Activated CD4-positive, CD25-positive, alpha-beta regulatory T cell treated with anti-CD3 and anti-CD28 coated beads, Interleukin-2, amount 50 U/mL, for 16 hours (primary cell): ENCODE measurements around the gene CHST8.

Source experiments
- DNase-seq: peaks from one replicate; pipeline ENCODE4 v3.0.0-alpha.2; 2020; ENCODE audit warnings: low read depth, low spot score

CHST8 gene

DNA sequence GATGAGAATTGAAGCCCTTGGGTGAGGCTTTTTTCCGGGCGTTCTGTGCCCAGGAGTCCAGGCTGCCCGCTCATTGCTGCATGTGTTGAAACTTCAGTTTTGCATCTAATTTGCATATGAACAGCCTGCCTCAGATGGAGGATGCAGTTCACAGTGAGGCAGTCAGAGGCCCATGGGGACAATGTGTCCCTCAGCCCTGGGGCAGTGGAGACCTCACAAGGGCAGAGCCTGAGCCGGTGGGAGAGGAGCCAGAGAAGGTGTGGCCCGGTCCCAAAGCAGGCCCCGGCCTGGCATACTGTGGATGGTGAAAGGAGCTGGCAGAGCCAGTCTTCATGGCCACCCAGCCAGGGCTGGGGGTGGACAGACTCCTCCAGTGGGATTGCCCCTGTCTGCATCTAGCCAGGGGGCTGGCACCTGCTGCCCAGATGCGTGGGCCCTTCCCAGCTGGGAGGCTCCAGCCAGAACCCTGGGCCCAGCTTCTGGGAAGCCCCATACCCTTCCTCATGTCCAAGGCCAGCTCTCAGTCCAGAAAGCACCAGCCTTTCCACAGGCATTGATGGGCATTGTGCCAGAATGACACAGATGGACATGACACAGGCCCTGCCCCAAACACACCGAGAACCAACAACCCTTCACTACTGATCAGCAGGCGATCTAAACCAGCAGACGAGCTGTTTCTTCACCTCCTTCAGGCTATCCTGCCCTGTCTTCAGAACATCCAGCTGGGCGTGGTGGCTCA, 142.0 kb downstream of the CHST8 start:
- DNase-seq: no peak

DNA sequence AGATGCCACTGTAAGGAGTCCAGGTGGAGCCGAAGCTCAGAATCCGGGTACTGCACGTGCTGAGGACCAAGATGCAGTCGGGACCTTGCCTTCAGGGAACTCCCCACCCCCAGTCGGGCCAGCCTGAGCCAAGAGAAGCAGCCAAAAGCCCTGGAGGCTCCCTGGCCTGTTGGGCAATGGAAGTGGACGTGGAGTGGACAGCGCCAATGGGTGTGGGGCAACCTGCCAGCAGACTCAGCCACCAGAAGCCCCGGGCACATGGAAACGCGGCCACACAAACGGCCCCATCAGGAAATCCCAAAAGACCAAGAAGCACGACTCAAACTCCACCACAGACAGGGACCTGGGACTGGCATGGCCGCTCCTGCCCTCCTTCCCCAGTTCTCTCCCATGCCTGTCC, 144.9 kb downstream of the CHST8 start:
- DNase-seq: no peak

DNA sequence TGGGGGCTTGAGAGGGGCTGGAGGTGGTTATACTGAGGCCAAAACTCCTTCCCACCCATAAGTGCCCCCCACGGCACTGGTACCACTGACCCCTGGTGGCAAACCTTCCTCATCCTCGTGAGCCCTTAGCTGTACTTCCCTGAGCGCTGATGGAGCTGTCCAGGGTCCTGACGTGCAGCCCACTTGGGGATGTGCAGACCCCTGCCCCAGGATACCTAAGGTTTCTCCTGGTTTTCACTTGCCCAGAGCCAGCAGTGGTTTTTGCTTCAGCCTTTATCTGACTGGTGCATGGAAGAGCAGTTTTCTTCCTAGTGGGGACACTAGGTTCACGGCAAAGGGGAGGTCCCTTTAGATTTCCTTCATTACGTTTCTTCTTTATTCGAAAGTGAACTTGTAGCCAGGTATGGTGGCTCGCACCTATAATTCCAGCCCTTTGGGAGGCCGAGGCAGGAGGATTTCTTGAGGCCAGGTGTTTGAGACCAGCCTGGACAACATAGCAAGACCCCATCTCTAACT, 146.2 kb downstream of the CHST8 start:
- no peak for DNase-seq

DNA sequence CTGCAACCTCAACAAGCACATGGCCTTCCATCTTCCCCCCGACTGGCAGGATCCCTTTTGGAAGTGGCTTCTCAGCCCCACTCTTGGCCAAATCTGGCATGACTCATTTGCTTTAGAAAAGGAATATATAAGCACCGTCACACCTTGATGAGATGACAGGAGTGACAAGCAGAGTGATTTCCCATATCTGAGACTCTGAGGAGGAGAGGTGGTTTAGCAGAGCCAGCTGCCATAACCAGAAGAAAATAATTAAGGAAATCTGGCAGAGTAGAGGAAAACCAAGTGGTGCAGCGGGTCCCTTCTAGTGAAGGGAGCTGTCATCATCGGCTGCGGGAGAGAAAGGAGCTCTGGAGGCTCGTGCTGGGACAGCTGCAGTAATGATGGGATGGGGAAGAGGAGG, 147.5 kb downstream of the CHST8 start:
- no peak for DNase-seq

DNA sequence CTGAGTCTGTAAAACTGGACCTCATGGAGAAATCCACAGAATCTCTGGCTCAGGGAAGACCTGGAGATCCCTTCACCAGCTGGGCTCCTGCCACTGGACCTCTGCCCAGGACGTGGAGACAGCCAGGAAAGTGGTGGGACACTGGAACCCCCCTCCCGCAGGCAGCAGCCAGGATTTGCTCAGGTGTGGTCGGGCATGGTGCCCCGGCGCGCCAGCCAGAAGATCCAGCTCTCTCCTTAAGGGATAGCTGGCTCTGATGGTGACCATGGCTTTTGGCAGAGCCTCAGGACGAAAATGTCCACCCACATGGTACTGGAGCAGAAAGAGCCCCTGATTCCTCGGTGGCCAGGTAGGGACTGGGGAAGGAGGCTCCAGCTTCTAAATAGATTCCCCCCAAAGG, 148.4 kb downstream of the CHST8 start:
- DNase-seq: no peak

DNA sequence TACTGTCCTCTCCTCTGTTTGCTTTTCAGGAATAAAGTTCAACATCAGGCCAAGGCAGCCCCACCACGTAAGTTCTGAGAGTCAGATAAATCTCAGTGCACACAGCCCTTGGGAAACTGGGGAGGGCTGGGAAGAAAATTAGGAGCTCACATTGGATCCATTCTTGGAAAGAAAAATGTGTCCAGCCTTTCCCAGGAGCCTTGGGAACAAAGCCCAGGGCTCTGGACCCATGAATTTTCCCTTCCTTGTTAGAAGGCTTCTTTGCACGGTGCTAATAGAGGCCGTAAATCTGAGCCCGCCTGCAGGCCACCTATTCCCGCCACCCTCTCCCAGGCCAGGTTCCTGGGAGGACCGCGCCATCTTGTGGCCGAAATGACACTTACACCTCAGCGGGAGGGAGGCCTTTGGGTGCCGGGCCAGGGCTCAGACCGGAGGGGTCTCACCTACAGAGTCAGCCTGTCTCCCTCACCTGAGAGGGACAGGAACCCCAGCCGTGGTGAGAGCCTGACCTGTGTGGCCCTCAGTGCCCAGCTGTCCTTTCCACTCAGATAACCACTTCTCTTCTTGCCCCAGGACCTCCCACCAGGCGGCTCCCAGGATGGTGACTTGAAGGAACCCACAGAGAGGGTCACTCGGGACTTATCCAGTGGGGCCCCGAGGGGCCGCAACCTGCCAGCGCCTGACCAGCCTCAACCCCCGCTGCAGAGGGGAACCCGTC, 149.8 kb downstream of the CHST8 start:
- peak; percentile 42 for DNase-seq

DNA sequence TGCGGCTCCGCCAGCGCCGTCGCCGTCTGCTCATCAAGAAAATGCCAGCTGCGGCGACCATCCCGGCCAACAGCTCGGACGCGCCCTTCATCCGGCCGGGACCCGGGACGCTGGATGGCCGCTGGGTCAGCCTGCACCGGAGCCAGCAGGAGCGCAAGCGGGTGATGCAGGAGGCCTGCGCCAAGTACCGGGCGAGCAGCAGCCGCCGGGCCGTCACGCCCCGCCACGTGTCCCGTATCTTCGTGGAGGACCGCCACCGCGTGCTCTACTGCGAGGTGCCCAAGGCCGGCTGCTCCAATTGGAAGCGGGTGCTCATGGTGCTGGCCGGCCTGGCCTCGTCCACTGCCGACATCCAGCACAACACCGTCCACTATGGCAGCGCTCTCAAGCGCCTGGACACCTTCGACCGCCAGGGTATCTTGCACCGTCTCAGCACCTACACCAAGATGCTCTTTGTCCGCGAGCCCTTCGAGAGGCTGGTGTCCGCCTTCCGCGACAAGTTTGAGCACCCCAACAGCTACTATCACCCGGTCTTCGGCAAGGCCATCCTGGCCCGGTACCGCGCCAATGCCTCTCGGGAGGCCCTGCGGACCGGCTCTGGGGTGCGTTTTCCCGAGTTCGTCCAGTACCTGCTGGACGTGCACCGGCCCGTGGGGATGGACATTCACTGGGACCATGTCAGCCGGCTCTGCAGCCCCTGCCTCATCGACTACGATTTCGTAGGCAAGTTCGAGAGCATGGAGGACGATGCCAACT, 150.5 kb downstream of the CHST8 start:
- DNase-seq: no peak

DNA sequence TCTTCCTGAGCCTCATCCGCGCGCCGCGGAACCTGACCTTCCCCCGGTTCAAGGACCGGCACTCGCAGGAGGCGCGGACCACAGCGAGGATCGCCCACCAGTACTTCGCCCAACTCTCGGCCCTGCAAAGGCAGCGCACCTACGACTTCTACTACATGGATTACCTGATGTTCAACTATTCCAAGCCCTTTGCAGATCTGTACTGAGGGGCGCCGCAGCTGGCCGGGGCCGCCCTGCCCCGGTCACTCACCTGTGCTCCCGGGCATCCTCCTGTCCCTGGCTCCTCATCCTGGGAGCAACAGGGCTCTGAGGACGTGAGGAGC, 151.1 kb downstream of the CHST8 start:
- DNase-seq: no peak

DNA sequence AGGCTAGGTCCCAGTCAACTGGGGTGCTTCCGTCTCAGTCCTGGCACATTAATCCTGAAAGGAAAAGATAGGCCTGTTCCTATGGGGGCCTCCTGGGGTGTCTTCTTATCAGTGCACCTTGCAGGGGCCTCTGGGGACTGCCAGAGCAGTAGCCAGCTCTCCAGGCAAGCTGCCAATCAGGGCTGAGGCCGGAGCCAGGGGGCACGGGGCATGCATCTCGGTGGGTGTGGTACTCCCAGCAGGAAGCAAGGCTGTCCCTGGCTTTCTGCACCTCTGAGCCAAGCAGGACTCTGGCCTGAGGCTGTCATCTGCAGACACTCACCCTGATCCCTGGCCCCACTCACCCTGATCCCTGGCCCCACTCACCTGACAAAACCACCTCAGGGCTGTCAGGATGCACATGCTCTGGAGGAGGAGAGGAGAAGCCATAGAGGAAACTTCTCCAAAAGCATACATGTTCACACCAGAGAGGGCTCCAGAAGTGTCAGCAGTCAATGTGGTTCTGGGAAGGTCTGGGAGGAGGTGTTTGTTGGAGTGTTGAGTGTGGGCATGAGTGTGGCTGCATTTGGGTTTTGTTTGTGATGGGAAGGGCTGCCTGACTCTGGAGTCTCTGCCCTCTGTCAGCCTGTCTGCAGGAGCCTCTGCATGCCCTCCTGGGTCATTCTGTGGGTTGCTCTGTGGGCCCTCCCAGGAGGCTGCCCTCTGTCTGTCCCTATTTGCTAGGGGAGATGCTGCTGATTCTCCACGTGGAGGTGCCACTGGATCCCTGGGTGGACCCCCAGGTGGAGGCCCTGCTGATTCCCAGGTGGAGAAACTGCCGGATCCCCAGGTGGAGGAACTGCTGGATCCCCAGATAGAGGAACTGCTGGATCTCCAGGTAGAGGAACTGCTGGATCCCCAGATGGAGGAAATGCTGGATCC, 152.2 kb downstream of the CHST8 start:
- no peak for DNase-seq

DNA sequence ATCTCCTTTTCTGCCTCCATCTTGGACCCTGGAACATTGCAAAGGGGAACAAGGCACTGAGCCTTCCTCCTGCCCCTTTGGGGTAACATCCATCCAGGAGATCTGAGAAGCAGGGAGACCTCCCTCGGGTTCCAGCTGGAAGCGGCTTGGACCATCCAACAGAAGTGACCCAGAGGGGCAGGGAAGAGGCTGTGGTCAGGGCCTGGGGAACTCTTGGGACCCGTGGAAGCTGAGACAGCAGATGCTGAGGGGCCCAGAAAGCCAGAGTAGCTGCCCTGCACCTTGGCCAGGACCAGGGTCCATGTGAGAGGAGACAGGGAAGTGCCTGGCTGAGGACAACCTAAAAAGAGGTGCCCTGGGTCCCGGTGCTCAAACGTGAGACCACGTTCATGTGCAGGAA, 153.0 kb downstream of the CHST8 start:
- no peak for DNase-seq

DNA sequence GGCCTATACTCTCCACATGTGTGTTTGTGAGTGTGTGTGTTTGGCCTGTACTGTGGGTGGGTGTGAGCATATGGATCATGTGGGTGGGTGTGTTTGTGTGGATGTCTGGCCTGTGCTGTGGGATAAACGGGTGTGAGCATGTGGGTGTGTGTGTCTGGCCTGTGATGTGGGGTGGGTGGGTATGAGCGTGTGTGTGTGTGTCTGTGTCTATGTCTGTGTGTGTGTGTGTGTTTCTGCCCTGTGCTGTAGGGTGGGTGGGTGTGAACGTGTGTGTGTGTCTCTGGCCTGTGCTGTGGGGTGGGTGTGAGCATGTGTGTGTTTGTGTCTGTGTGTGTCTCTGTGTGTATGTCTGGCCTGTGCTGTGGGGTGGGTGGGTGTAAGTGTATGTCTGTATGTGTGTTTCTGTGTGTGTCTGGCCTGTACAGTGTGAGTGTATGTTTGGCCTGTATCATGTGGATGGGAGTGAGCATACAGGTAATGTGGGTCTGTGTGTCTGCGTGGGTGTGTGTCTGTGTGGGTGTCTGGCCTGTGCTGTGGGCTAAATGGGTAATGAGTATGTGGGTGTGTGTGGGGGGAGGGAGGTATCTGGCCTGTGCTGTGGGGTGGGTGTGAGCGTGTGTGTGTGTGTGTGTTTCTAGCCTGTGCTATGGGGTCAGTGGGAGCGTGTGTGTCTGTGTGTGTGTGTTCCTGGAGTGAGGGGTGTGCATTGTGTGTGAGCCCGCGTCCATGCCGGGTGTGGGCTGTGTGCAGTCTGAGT, 154.2 kb downstream of the CHST8 start:
- no peak for DNase-seq

DNA sequence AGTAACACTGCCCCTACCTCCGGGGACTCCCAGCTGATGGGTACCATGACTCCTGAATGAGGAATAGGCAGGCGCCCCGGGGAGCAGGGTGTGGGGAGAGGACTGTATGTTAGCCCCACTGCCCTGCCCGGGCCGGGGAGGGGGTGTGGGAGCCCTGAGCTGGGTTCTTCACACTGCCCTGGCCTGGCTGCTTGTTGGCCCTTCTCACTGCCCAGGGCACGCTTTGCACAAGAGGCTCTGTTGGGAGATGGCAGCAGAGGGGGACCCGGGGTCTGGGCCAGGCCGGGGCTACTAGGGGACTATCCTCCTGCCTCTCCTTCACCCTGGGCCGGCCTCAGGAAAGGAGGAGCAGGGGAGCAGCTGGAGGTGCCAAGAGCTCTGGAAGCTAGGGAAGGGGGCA, 155.6 kb downstream of the CHST8 start:
- no peak for DNase-seq

DNA sequence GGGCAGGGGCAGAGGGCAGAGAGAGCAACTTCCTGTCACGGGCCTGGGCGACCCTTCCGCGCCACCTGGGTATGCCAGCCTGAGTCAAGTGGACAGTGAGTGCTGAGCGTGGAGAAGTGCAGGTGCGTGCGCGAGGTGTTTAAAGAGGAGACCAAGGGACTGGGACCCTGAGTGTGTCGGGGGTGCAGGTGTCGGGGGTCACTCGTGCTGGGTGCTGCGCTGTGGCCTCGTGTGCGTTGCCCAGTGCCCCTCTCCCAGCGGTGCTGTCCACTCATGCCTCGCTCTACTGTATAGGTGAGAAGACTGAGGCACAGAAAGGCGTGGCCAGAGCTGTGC, 156.0 kb downstream of the CHST8 start:
- DNase-seq: no peak

DNA sequence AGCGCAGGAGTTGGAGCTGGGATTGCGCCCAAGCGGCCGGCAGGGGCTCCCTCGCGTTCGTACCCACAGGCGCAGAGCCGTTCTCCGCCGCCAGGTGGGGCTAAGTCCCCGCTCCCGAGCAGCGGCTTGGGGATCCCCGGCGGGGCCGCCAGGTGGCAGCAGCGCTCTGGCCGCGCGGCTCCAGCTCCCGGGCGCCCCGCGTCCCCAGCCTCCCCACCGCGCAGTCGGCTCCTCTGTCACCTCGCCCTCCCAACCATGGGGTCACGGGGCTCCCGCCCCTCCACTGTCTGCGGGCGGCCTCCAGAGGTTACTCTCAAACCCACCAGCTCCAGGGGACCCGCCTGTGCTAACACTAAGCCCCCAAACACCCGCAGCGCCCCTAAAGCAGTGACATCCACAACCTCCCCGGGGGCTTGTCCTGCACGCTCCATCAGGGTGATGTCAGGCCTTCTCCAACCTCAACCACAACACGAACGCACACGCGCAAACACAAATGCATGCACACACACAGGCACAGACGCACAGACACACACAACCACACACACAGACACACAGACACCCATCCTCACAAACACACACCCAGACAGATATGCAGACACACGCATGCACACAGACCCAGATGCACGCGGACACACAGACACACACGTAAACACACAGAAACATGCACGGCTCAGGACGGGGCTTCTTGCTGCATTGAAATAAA, 156.5 kb downstream of the CHST8 start:
- DNase-seq: peak; percentile 63

DNA sequence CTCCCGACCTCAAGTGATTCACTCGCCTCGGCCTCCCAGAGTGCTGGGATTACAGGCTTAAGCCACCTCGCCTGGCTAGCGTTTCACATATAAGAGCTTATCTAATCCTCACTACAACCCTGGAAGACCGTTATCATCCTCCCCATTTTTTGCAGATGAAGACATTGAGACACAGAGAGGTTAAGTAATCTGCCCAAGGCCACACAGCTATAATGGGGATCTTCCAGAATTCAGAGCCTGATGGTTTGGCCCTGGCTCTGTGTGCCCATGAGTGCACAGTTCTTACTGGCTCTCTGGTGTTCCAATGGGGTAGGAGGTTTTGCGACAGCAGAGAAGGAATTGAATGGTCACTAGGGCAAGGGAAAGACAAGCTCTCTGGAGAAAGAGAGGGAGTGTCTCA, 158.1 kb downstream of the CHST8 start:
- DNase-seq: no peak

DNA sequence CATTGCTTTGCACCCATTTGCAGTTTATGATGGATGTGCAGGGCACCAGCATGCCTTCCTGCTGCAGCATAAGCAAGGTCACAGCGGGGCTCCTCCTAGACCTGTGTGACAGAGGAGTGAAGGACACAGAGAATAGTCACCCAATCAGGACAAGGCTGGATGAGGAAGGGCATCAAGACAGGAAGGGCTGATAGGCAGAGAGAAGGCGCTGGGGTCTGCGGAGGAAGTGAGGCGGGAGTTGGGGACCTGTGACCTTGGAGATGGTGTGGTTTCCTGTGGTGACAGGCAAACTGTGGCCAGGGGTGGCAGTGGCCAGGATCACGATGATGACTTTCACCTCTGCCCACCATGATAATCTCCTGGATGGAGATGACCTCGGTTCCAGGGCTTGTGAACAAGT, 158.5 kb downstream of the CHST8 start:
- DNase-seq: no peak

DNA sequence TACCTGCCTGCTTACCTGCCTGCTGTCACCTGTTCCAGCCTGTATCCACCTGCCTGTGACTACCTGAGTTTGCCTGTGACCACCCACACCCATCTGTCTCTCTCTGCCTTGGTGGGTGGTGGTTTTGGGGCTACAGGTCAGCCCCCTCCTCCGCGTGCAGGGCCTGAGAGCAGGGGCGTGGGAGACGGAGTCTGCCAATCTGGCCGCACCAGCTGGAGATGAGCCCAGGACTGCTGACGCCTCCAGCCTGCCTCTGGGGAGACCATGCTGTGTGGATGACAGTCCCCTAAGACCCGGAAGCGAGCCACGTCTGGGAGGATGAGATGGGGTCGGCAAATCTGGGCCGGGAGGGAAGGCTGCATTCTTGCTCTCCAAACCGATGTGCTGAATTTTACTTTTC, 159.0 kb downstream of the CHST8 start:
- no peak for DNase-seq

DNA sequence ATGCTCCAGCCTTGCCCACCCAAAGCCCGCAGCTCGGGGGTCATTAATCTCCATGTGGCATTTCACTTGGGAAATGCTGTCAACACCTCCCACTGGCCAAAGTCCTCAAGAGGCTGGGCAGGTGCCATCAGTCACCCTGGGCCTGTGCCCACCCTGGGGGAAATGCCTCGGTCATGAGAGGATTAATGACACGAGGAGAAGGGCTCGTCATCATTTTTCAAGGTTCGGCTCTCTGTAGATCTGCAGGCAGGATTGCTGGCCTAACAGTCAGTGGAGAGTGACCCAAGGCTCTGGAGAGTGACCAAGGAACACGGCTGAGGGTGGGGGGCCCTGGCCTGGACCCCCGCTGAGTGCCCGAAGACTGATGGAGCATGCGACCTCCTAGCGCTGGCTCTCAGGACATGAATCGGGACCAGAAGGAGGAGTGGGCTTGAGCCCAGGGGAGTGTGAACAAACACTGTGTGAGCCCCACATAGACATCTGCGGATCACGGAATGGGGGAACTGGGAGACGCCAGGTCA, 159.7 kb downstream of the CHST8 start:
- DNase-seq: no peak

DNA sequence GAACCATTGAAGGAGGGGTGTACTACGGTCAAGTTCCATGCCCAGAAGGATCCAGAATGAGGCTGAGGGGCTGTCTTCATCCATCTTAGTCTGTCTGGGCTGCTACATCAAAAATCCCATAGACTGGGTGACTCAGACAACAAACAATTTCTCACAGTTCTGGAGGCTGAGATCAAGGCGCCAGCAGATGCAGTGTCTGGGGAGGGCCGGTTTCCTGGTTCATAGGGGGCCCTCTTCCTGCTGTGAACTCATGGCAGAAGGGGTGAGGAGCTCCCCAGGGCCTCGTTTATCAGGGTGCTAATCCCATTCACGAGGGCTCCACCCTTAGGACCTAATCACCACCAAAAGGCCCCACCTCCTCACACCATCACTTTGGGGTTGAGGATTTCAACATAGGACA, 160.2 kb downstream of the CHST8 start:
- DNase-seq: no peak

DNA sequence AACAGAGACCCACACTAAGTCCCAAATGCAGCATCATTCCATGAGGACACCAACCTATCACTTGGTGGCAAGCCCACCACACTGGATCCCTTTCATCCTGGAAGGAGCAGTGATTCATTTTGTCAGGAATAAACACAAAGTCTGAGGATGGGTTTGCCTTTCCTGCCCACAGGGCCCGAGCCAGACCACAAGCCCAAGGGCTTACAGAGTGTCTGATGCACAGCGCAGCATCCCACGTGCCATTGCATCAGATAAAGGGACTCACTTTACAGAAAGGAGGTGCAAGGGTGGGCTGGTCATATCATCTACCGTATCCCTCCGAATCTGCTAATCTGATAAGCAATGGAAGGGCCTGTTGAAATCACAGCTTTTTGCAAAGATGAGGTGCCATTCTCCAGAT, 162.7 kb downstream of the CHST8 start:
- no peak for DNase-seq
